Gastrocnemius medialis (tissue), 4 donors: ENCODE data around the gene BORCS6. TPM values are rescaled to one million over a fixed set of nuclear protein-coding genes. Genes with fewer than 3 reads are reported as not detected.

Source experiments
- ATAC-seq, 2 donors: fragments of 150-250 bp; one replicate each; pipeline ENCODE4 v1.9.1; 2016
- DNase-seq, 2 donors: peaks; one replicate each; pipeline ENCODE4 v3.0.0-alpha.2; 2019
- H3K27ac ChIP-seq, 4 donors: fragments of 200-600 bp; sonication (generic); 1 replicate in 1 of 4; 2 replicates in 3 of 4; pipeline ENCODE4 v1.5.1; 2016 to 2018; ENCODE audit warnings: mild to moderate bottlenecking in 2 of 4, moderate library complexity in 1 of 4
- H3K27me3 ChIP-seq, 3 donors: fragments of 200-600 bp; sonication (generic) in 2 of 3; 1 replicate in 1 of 3; 2 replicates in 2 of 3; pipeline versions ENCODE4 v1.5.1 to v1.6.0; 2016 to 2019; ENCODE audit warnings: mild to moderate bottlenecking in 1 of 3, moderate library complexity in 1 of 3
- H3K36me3 ChIP-seq, 2 donors: fragments of 200-600 bp; sonication (generic) in 1 of 2; one replicate each; pipeline ENCODE4 v1.5.1; 2017 to 2018
- H3K4me1 ChIP-seq, 2 donors: fragments of 200-600 bp; sonication (generic) in 1 of 2; one replicate each; pipeline ENCODE4 v1.5.1; 2016 to 2017; ENCODE audit warnings: mild to moderate bottlenecking in 2 of 2
- H3K4me3 ChIP-seq, 4 donors: fragments of 200-600 bp; sonication (generic) in 3 of 4; 1 replicate in 1 of 4; 2 replicates in 3 of 4; pipeline ENCODE4 v1.5.1; 2016 to 2019; ENCODE audit warnings: mild to moderate bottlenecking in 2 of 4
- H3K9me3 ChIP-seq, 3 donors: fragments of 200-600 bp; sonication (generic) in 2 of 3; 1 replicate in 1 of 3; 2 replicates in 2 of 3; pipeline ENCODE4 v1.5.1; 2016 to 2019
- CTCF ChIP-seq, 5 experiments: fragments of 450-650 bp in 3 of 5; fragments of 200-600 bp in 2 of 5; sonication (generic) in 2 of 5; IDR thresholded peaks in 4 of 5; conservative IDR thresholded peaks in 1 of 5; 1 replicate in 4 of 5; 2 replicates in 1 of 5; pipeline ENCODE4 v1.5.1; 2016 to 2019; ENCODE audit warnings: antibody characterized with exemption in 5 of 5, mild to moderate bottlenecking in 3 of 5, moderate library complexity in 3 of 5
- POLR2A ChIP-seq, 2 donors: fragments of 450-650 bp; IDR thresholded peaks; one replicate each; pipeline ENCODE4 v1.6.1; 2017; ENCODE audit warnings: antibody characterized with exemption in 2 of 2, mild to moderate bottlenecking in 2 of 2, moderate library complexity in 2 of 2
- in situ Hi-C, 4 donors: fragments of 200-750 bp; cut with MboI; loops; one replicate each; pipeline versions ENCODE4 v1.15.0 to v1.8.0; 2017; ENCODE audit warnings: low sequenced_read_pairs in 4 of 4
- intact Hi-C: fragments of 100-400 bp; cut with DNase I; formaldehyde crosslinking; loops from one replicate; pipeline ENCODE4 v1.15.1; 2023; ENCODE audit warnings: low total_unique reads
- total RNA-seq, 4 donors: library from RNA; depleted of rRNA; stranded (reverse); fragments of >200 nt; gene quantifications; one replicate each; pipeline versions ENCODE4 v1.1.0 to v1.2.3, GENCODE V29; 2016

Gene BORCS6
- total RNA-seq, 4 donors from 2014 or later: 16.2 to 34.5 (median 26.2) TPM

- in situ Hi-C loops (loop anchor here in 1 of 4 donors (5.0 to 10.0 kb wide), 2 partner anchors 36 to 61 kb away; partner anchors contain the start of gene HES7), intact Hi-C loops (loop anchor here (1.0 to 2.0 kb wide), 2 partner anchors 13 to 27 kb away; no protein-coding TSS in a partner anchor)
- H3K4me1 ChIP-seq: peaks cover 22 to 28% of the 10 kb centered on the region in 2 donors
- peak; percentile 79 to 82 for DNase-seq
- no peaks in the 10 kb centered on the region for H3K36me3 ChIP-seq
- H3K4me3 ChIP-seq: peak overlapping the region; percentile 59 to 98 (median 80)
- peak overlapping the region; percentile 86 to 99 (median 97) for H3K27ac ChIP-seq
- no peaks in the 10 kb centered on the region for H3K9me3 ChIP-seq
- ATAC-seq: peak; percentile 43
- H3K27me3 ChIP-seq: no peaks in the 10 kb centered on the region
- TF ChIP-seq CTCF (IDR thresholded peaks at IDR 0.05 in 4 of 5, conservative IDR thresholded peaks at IDR 0.05 in 1 of 5): no peak
- TF ChIP-seq POLR2A (IDR thresholded peaks at IDR 0.05): peak in 1 of 2 donors; percentile 17
Observed at GRCh38 chr17:8185582-8186445, 4.2 kb downstream of the BORCS6 start.

GRCh38 chr17:8176998-8177731, 12.8 kb downstream of the BORCS6 start:
- Histone ChIP-seq H3K27ac (peak overlapping the region in 2 of 4 donors; percentile 56 to 63), H3K9me3 (no peaks in the 10 kb centered on the region), H3K36me3 (no peaks in the 10 kb centered on the region), H3K4me1 (peaks cover 8 to 25% of the 10 kb centered on the region in 2 donors), H3K27me3 (no peaks in the 10 kb centered on the region), H3K4me3 (peak overlapping the region in 3 of 4 donors; percentile 59 to 76 (median 63))
- intact Hi-C loops: no loop called here
- in situ Hi-C loops: loop anchor here in 1 of 4 donors (10.0 kb wide), 1 partner anchor 52 kb away; the partner anchor contains the start of gene HES7
- TF ChIP-seq POLR2A (IDR thresholded peaks at IDR 0.05): no peak
- TF ChIP-seq CTCF (IDR thresholded peaks at IDR 0.05 in 4 of 5, conservative IDR thresholded peaks at IDR 0.05 in 1 of 5): no peak
- ATAC-seq (no peak), DNase-seq (no peak)

GRCh38 chr17:8176197-8176940, 13.6 kb downstream of the BORCS6 start, which contains the start of gene TMEM107:
TSS of gene TMEM107 (minus strand) at chr17:8176380. CDS start at chr17:8176286, 94 bp downstream.
- Histone ChIP-seq H3K4me1 (peaks cover 8 to 25% of the 10 kb centered on the region in 2 donors), H3K9me3 (no peaks in the 10 kb centered on the region), H3K27ac (peak within 1 kb of the TSS; percentile 56 to 75 (median 65)), H3K36me3 (no peaks in the 10 kb centered on the region), H3K27me3 (no peaks in the 10 kb centered on the region), H3K4me3 (peak within 1 kb of the TSS; percentile 52 to 76 (median 61))
- intact Hi-C loops: no loop called here
- TF ChIP-seq POLR2A (IDR thresholded peaks at IDR 0.05): peak; percentile 13 to 51
- no peak for TF ChIP-seq CTCF (IDR thresholded peaks at IDR 0.05 in 4 of 5, conservative IDR thresholded peaks at IDR 0.05 in 1 of 5)
- DNase-seq: peak; percentile 47 to 70
- no peak for ATAC-seq
- in situ Hi-C loops: loop anchor here in 1 of 4 donors (10.0 kb wide), 1 partner anchor 52 kb away; the partner anchor contains the start of gene HES7

- in situ Hi-C loops: loop anchor here in 1 of 4 donors (10.0 kb wide), 1 partner anchor 51 kb away; the partner anchor contains the start of gene HES7
- no peak for DNase-seq
- H3K36me3 ChIP-seq: no peaks in the 10 kb centered on the region
- H3K9me3 ChIP-seq: no peaks in the 10 kb centered on the region
- H3K4me3 ChIP-seq: peak overlapping the region; percentile 52 to 76 (median 61)
- no peak for ATAC-seq
- H3K27me3 ChIP-seq: no peaks in the 10 kb centered on the region
- TF ChIP-seq CTCF (IDR thresholded peaks at IDR 0.05 in 4 of 5, conservative IDR thresholded peaks at IDR 0.05 in 1 of 5) (no peak), POLR2A (IDR thresholded peaks at IDR 0.05) (no peak)
- intact Hi-C loops: no loop called here
- peaks cover 8 to 25% of the 10 kb centered on the region in 2 donors for H3K4me1 ChIP-seq
- peak overlapping the region; percentile 56 to 75 (median 65) for H3K27ac ChIP-seq
Observed at GRCh38 chr17:8175795-8176196, 14.2 kb downstream of the BORCS6 start.
